EH (cell line): ENCODE data around the gene MYOM3.
A peak's percentile ranks its signal among the peaks of the same experiment; 100 is the strongest.
"Not testable (repeated sequence)": the region's sequence is repeated elsewhere in the genome, so short reads cannot be mapped to it uniquely, and the experiment has no call there.

ENCODE experiments used
- DNase-seq: peaks from one replicate; pipeline ENCODE4 v3.0.0-alpha.2; 2015; ENCODE audit warnings: low read depth

The MYOM3 gene

DNA sequence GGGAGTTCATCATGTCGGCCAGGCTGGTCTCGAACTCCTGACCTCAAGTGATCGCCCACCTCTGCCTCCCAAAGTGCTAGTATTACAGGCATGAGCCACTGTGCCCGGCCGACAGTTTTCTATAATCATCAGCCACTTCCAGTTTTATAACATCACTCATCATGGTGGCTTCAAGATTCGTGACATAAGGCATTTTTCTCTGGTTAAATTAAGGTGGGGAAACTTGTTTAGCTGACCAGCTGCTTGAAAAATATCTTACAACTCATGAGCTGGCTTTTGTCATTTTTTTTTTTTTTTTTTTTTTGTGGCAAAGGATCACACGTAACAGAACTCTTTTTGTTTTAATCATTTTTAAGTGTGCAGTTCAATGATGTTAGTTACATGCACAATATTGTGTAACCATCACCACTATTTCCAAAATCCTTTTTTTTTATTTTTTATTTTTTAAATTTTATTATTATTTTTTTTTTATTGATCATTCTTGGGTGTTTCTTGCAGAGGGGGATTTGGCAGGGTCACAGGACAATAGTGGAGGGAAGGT is 80.9 kb downstream of the MYOM3 start:
- not testable (repeated sequence) for DNase-seq

DNA sequence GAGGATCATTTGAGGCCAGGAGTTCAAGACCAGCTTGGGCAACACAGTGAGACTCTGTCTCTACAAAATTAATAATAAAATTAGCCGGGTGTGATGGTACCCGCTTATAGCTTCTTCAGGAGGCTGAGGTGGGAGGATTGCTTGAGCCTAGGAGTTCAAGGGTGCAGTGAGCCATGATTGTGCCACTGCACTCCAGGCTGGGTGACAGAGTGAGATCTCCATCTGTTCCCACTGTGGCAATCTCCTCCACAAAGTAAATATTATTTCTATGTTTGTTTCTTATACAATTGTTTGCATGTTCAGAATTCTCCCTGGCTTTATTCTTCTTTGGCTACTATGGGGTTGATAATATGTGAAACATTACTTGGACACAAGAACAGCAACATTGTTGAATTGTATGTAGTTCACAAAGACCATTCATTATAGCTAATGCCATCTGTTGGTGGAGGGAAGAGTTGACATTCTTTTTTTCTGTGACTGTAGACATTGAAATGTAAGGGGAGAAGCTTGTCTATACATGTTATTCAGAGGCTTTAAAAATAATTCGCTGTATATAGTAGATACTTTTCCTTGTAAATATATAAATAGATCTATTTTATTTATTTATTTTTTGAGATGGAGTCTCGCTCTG is 84.0 kb downstream of the MYOM3 start:
- peak; percentile 74 for DNase-seq

- DNase-seq, result peak; percentile 96
These were observed 89.2 kb downstream of the MYOM3 start for GRCh38 chr1:24022581-24023361.

DNA sequence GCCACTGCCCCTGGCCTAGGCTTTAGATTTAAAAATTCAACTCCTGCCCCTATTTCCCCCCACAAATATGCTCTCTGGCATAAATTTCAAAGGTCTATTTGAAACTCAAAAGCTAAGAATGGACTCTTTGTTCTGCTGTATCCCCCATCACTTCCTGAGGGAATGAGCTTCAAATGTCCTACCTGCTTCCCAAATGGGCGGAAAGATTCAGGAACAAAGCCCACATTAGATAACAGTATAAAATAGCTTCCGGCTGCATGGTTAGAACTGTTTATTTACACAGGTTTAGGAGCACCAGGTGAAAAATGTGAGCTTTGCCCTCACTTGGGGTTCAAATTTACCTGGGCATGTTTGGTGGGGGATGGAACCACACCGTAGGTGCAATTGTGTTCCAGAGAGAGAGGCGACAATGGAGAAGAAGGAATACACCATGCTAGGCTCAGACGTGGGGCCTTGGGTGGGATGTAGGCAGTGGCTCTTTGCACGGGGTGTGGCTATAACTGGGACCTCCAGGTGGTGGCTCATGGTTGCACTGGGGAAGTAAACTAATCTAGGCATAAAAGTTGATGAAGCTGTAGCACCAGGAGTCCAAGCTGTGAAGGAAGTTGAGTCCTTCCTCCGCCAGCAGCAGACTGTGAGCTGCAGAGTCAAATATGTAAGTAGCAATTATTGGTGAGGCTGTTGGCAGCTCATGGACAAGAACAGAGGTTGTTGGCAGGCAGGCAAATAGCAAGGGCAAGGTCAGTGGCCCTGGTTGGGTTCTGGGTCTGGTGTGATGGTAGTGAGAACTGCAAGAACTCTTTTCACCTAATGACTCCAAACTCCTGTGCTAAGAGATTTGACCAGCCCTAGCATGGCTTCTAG is 90.3 kb downstream of the MYOM3 start:
- DNase-seq, result peak; percentile 45

- DNase-seq, result no peak
These were observed 91.5 kb downstream of the MYOM3 start for GRCh38 chr1:24020470-24020869.

GRCh38 chr1:24020025-24020424 is 91.9 kb downstream of the MYOM3 start:
- DNase-seq, result peak; percentile 51

GRCh38 chr1:24018611-24019580 is 93.0 kb downstream of the MYOM3 start:
- peak; percentile 100 for DNase-seq

DNA sequence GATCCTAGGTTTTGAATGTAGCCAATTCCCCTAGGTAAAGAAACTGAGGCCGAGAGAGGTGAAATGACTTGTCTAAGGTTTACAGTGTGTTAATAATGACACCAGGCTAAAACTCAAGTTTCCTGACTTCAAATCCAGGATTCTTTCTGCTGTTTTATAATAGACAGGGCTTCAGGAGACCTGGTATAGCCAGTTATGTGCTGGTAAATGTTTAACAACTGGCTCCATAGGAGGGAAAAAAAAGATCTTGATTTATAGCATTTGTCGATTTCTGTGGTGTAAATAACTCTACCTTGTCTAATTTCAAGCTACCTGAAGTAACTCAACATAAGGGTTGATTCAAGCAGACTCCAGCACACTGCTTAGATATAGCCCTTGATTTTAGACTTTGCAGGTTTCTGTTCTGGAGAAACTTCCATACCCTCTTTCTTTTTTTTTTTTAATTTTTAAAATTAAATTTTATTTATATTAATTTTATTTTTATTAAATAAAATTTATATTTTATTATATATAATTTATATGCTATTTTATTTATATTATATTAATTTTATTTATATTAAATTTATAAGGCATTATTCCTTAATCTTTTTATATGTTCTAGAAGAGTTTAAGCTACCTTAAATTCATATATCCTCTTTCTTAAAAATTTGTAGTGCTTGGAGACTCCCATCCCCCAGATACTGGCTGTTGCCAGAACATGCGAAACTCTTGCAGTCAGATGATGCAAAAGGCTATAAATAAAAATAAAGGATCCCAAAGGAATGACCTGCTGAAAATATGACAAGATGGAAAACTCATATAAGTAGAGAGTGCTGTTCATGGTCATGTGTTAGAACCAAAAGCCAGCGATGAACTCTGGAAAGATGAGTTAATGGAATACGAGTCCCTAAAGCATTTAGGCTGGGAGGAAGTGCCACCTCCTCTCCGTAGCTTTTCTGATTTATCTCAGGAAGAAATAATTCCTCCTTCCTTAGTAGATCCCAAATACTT is 96.4 kb downstream of the MYOM3 start:
- peak; percentile 76 for DNase-seq

- DNase-seq, result not testable (repeated sequence)
These were observed 99.1 kb downstream of the MYOM3 start for GRCh38 chr1:24012878-24013277.

- no peak for DNase-seq
These were observed 101.3 kb downstream of the MYOM3 start for GRCh38 chr1:24010650-24011049.

- DNase-seq, result peak; percentile 67
These were observed 102.5 kb downstream of the MYOM3 start for GRCh38 chr1:24009406-24009805.

DNA sequence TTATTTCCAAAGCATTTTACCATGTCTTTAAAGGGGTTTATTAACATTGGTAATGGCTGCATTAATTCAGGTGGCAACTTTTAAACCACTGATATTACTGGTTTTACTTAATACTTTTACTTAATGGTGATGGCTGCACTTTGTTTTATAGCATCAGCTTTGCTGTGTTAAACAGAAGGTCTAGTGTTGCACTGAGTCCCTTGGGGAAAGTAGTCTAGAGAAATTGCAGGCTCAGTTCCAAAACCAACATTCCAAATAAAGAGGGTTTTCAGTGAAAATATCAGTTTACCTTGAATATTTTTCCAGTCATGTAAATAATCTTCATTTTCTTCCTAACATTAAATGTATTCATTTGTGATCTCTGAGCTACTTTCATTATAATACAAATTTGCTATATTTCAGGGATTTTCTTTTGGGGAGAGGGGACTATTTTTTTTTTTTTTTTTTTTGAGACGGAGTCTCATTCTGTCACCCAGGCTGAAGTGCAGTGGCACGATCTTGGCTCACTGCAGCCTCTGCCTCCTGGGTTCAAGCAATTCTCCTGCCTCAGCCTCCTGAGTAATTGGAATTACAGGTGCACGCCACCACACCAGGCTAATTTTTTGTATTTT is 103.3 kb downstream of the MYOM3 start:
- peak; percentile 44 for DNase-seq

GRCh38 chr1:24007079-24007478 is 104.9 kb downstream of the MYOM3 start:
- DNase-seq, result no peak
